ENCODE results near the gene C12orf43. TPM values are rescaled to one million over a fixed set of nuclear protein-coding genes. Genes with fewer than 3 reads are reported as not detected.

Gene C12orf43
- total RNA-seq, 1 experiment from 2014 or later: 14.8 TPM

DNA sequence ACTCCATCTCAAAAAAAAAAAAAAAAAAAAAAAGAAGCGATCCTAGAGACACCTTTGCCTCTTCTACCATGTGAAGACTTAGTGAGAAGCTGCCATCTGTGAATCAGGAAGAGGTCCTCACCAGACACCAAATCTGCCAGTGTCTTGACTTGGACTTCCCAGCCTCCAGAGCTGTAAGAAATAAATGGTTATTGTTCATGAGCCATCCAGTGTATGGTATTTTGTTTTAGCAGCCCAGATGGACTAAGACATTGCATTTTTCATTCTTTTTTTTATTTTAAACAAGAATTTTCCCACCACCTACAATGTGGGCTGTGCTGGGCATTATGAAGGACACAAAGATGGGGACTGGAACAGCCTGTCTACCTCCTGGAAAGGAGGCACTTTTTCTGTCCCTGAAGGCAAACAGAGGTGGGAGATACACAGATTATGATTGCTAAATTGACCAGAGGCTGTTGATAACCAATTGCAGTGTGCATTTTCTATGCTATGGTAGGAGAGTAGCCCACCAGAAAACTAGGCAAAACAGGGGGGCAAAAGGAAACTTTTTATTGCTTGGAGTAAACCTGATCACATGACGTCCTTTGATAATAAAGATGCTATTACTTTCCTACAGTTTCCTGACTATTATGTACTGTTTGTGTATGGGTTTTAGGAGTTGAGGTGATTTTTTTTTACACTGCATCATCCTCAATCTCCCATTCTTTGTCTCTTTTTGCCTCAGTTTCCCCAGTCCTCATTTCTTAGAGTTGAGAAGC is 2.8 kb upstream of the C12orf43 start:
- Histone ChIP-seq H3K9me3 (replicated peaks) (no peaks in the 10 kb centered on the region), H3K36me3 (no peaks in the 10 kb centered on the region), H3K4me3 (no peak overlapping the region), H3K4me1 (replicated peaks) (peaks cover 8% of the 10 kb centered on the region), H3K27me3 (replicated peaks) (no peaks in the 10 kb centered on the region), H3K27ac (no peak overlapping the region)
- no peak for DNase-seq (ENCODE audit: low read depth in 1 of 2, low spot score in 2 of 2)

DNA sequence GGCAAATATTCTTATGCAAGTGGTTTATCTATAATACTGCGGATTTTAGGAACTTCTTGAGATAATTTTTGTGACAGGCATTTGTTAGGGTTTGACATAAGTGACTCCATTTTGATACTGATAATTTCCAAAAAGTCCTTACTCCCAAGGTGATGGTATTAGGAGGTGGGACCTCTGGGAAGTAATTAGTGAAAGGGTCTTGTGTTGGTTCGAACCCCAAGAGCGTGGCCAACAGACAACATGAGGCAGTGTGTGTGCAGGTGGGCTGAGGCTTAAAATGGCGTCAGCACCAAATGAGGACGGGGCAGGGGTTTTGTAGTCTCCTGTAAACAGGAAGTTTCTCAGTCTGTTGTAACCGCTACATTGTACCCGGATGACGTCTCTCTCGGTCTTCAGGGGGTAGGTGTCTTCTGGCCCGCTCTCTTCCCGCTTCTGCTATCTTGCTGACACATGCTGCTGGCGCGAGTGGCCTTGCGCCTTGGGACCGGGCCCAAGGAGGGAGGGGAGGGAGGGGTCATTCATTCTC is 1.7 kb upstream of the C12orf43 start:
- no peak overlapping the region for H3K27ac ChIP-seq

DNA sequence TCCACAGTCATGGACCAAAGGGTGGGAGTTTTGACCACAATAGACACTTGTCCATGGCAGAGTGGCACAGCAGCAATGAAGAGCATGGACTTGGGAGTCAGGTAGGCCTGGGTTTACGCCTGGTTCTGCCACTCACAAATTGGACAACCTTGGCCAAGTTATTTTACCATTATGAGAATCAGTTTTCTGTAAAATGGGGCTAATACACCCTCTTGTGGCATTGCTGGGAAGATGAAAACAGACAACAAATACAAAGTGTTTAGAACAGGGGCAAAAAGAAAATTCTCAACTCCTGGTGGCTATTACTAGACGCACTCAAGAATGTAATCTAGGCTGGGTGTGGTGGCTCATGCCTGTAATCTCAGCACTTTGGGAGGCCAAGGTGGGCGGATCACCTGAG is 2.6 kb downstream of the C12orf43 start:
- Histone ChIP-seq H3K27me3 (replicated peaks) (no peaks in the 10 kb centered on the region), H3K27ac (no peak overlapping the region), H3K36me3 (peaks cover 25% of the 10 kb centered on the region), H3K4me3 (no peak overlapping the region), H3K4me1 (replicated peaks) (peaks cover 8% of the 10 kb centered on the region), H3K9me3 (replicated peaks) (no peaks in the 10 kb centered on the region)
- DNase-seq (ENCODE audit: low read depth in 1 of 2, low spot score in 2 of 2): no peak

More for the DNA sequence above, 1.7 kb upstream of the C12orf43 start:
- Histone ChIP-seq H3K9me3 (replicated peaks) (no peaks in the 10 kb centered on the region), H3K4me3 (no peak overlapping the region), H3K4me1 (replicated peaks) (peaks cover 8% of the 10 kb centered on the region), H3K36me3 (no peaks in the 10 kb centered on the region), H3K27me3 (replicated peaks) (no peaks in the 10 kb centered on the region)
- no peak for DNase-seq (ENCODE audit: low read depth in 1 of 2, low spot score in 2 of 2)

DNA sequence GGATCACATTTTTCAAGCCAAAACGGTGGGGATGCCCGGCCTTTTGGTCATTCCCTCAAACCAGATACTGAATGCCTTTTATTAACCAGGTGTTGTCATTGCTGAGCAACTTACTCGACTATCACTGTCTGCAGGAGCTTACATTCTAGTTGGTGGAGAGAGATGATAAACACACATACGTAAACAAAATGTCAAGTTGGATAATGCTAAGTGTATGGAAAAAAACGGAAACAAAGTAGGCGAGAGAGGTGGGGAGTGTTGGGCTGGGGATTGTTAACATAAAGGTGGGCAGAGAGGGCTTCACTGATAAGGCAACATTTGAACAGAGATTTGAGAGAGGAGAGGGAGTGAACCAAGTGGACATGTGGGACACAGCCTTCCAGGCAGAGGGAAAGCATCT is 4.5 kb downstream of the C12orf43 start:
- H3K4me1 ChIP-seq (replicated peaks): peaks cover 8% of the 10 kb centered on the region
- no peak overlapping the region for H3K27ac ChIP-seq
- no peak overlapping the region for H3K4me3 ChIP-seq
- no peaks in the 10 kb centered on the region for H3K9me3 ChIP-seq (replicated peaks)
- H3K36me3 ChIP-seq: peaks cover 30% of the 10 kb centered on the region
- no peak for DNase-seq (ENCODE audit: low read depth in 1 of 2, low spot score in 2 of 2)
- H3K27me3 ChIP-seq (replicated peaks): no peaks in the 10 kb centered on the region

DNA sequence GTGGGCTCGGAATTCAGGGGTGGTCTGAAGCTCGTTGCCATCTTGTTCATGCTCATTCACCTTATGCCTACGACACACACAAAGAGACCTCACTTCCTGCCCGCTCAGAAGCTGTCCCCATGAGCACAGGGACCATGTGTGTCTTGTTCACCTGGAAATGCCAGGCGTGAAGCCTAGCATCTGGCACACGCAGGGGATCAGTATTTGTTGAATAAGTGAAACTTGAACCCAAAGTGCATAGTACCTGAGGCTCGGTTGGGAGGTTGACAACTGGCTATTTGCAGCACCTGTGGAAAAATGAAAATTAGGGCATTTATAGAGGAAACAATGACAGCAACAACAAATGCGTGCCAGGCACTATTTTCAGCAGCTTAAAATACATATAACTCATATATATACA is 5.4 kb downstream of the C12orf43 start:
- Histone ChIP-seq H3K4me3 (no peak overlapping the region), H3K4me1 (replicated peaks) (peaks cover 8% of the 10 kb centered on the region), H3K9me3 (replicated peaks) (no peaks in the 10 kb centered on the region), H3K27me3 (replicated peaks) (no peaks in the 10 kb centered on the region), H3K27ac (no peak overlapping the region), H3K36me3 (peaks cover 33% of the 10 kb centered on the region)
- no peak for DNase-seq (ENCODE audit: low read depth in 1 of 2, low spot score in 2 of 2)

DNA sequence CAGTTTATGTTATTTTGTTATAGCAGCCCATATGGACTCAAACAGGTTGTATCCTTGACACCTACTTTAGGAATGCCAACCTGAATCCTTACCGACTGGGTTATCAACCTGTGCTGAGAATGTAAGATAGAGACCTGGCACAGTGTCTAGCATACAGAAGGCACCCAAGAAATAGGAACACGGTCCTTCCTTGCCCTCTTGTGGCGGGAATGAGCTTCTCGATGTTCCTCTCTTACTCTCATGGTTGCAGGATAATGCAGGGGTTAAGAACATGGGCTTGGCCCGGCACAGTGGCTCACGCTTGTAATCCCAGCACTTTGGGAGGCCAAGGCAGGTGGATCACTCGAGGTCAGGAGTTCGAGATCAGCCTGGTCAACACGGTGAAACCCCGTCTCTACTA is 6.5 kb downstream of the C12orf43 start:
- Histone ChIP-seq H3K9me3 (replicated peaks) (no peaks in the 10 kb centered on the region), H3K4me1 (replicated peaks) (no peaks in the 10 kb centered on the region), H3K4me3 (no peak overlapping the region), H3K27me3 (replicated peaks) (no peaks in the 10 kb centered on the region), H3K27ac (no peak overlapping the region), H3K36me3 (peaks cover 40% of the 10 kb centered on the region)
- peak in 1 of 2 experiments; percentile 18 for DNase-seq (ENCODE audit: low read depth in 1 of 2, low spot score in 2 of 2)

DNA sequence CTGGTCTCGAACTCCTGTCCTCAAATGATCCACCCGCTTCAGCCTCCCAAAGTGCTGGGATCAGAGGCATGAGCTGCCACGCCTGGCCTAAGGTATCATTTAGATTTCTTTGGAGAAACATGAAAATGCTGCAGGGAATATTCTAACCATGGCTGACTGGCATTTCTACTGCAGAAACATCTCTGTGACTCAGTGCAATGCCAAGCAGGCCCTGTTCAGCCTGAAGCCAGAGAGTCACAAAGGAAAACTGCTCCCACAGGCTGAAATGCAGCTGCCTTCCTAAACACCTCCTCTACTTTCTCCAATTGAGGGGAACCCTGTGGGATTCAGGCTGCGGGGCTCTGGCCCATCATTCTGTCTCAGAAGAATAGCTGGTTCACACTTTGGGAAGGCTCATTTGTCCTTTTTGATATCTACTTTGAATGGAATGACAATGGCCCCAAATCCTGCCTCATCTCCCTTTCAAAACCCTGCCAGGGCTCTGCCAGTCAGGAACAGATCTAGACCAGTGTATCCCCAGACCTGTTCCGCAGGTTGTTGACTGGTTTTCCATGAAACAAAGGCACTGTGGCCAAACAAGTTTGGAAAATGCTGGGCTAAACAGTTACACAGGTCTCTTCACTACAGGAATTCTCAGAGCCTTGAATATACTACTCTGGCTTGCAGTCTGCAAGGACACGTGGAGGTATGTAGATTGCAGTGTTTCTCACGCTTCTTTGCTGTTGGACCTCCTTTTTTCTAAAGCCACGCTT is 7.8 kb downstream of the C12orf43 start:
- Histone ChIP-seq H3K4me3 (no peak overlapping the region), H3K4me1 (replicated peaks) (no peaks in the 10 kb centered on the region), H3K9me3 (replicated peaks) (no peaks in the 10 kb centered on the region), H3K36me3 (peaks cover 52% of the 10 kb centered on the region), H3K27me3 (replicated peaks) (no peaks in the 10 kb centered on the region), H3K27ac (no peak overlapping the region)
- no peak for DNase-seq (ENCODE audit: low read depth in 1 of 2, low spot score in 2 of 2)

DNA sequence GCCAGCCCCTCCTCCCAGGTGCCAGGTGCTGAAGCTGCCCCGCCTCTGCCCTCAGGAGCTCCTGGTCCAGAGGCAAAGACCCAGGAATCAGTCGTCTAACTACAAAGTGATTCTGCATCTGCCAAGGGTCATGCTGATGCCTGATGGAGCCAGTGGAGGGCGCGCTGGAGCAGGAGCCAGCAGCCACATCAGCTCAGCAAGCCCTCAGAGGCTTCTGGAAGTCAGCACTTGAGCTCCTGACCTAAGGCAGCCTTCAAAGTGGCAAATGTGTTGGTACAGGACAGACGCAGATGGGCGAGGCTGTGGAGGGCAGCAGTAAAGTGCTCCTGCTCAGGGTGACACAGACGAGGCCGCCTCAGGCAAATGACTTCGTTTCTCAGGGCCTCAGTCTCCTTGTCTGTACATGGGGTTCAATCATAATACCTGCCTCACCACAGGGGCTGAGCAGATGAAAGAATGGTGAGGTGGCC is 10.9 kb downstream of the C12orf43 start:
- Histone ChIP-seq H3K27me3 (replicated peaks) (no peaks in the 10 kb centered on the region), H3K4me1 (replicated peaks) (no peaks in the 10 kb centered on the region), H3K9me3 (replicated peaks) (no peaks in the 10 kb centered on the region), H3K27ac (no peak overlapping the region), H3K4me3 (no peak overlapping the region), H3K36me3 (peaks cover 52% of the 10 kb centered on the region)
- no peak for DNase-seq (ENCODE audit: low read depth in 1 of 2, low spot score in 2 of 2)

DNA sequence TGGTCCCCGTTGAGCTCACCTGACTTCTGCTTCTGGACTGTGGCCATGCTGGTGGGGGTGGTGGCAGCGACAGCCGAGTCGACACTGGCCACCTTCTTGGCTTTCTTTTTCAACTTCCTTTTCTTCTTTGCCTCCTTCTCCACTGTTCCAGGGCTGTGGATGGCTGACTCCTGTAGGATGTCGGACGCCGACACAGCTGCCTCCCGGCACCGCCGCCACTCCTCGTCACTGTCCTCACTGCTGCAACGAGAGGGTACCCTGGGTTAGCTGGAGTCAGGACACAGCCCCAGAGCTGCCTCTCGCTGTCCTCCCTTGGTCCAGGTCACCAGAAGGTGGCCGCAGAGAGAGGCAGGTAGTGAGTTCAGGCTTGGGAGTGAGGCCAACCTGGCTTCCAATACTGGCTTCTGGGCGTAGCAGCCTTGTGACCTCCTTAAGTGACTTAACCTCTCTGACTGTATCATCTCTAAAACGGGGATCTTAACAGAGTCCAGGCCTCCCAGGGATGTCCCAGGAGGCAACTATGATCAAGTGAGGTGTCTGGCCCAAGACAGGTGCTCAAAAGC is 12.0 kb downstream of the C12orf43 start:
- no peaks in the 10 kb centered on the region for H3K27me3 ChIP-seq (replicated peaks)
- DNase-seq (ENCODE audit: low read depth in 1 of 2, low spot score in 2 of 2): no peak
- H3K4me1 ChIP-seq (replicated peaks): no peaks in the 10 kb centered on the region
- H3K4me3 ChIP-seq: no peak overlapping the region
- no peaks in the 10 kb centered on the region for H3K9me3 ChIP-seq (replicated peaks)
- peaks cover 42% of the 10 kb centered on the region for H3K36me3 ChIP-seq
- H3K27ac ChIP-seq: no peak overlapping the region

DNA sequence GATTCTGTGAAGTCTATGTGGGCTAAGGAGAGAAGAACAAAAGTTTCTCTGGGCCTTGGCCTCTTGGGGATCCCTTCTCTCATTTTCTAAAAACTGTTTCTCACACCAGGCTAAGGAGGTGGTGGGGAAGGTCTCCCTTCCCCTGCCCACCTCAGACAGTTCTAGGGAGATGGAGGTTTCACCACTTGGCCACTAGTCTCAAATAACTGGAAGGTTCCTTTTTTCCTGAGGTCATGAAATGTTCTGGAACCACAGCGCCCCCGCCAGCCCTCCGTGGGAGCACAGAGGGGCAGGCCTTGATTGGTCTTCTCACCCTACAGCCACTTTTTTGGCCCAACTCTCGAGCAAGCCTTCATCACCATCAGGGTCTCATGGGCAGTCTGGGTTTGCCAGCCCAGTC is 12.6 kb downstream of the C12orf43 start:
- DNase-seq (ENCODE audit: low read depth in 1 of 2, low spot score in 2 of 2): no peak
- H3K4me1 ChIP-seq (replicated peaks): no peaks in the 10 kb centered on the region
- H3K27ac ChIP-seq: no peak overlapping the region
- no peaks in the 10 kb centered on the region for H3K27me3 ChIP-seq (replicated peaks)
- H3K9me3 ChIP-seq (replicated peaks): no peaks in the 10 kb centered on the region
- H3K36me3 ChIP-seq: peaks cover 37% of the 10 kb centered on the region
- H3K4me3 ChIP-seq: no peak overlapping the region

DNA sequence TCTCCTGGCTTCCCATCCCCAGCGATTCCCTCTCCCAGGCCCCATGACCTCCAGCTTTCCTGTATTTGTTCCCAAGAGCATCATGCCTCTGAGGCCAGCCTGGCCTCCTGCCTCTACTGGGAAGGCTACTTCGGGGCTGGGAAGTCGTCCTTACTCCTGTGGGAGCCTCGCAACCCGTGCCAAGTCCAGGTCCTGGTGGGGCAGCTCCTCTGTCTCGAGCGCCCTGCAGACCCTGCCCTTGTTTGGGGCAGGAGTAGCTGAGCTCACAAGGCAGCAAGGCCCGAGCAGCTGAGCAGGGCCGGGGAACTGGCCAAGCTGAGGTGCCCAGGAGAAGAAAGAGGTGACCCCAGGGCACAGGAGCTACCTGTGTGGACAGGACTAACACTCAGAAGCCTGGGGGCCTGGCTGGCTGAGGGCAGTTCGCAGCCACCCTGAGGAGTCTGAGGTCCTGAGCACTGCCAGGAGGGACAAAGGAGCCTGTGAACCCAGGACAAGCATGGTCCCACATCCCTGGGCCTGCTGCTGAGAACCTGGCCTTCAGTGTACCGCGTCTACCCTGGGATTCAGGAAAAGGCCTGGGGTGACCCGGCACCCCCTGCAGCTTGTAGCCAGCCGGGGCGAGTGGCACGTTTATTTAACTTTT is 14.3 kb downstream of the C12orf43 start:
- Histone ChIP-seq H3K4me1 (replicated peaks) (no peaks in the 10 kb centered on the region), H3K36me3 (peaks cover 32% of the 10 kb centered on the region), H3K27ac (no peak overlapping the region), H3K4me3 (no peak overlapping the region), H3K9me3 (replicated peaks) (no peaks in the 10 kb centered on the region), H3K27me3 (replicated peaks) (no peaks in the 10 kb centered on the region)
- no peak for DNase-seq (ENCODE audit: low read depth in 1 of 2, low spot score in 2 of 2)

DNA sequence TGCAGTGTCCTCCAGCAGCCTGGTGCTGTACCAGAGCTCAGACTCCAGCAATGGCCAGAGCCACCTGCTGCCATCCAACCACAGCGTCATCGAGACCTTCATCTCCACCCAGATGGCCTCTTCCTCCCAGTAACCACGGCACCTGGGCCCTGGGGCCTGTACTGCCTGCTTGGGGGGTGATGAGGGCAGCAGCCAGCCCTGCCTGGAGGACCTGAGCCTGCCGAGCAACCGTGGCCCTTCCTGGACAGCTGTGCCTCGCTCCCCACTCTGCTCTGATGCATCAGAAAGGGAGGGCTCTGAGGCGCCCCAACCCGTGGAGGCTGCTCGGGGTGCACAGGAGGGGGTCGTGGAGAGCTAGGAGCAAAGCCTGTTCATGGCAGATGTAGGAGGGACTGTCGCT is 15.2 kb downstream of the C12orf43 start:
- no peaks in the 10 kb centered on the region for H3K9me3 ChIP-seq (replicated peaks)
- H3K27me3 ChIP-seq (replicated peaks): no peaks in the 10 kb centered on the region
- no peaks in the 10 kb centered on the region for H3K4me1 ChIP-seq (replicated peaks)
- no peak for DNase-seq (ENCODE audit: low read depth in 1 of 2, low spot score in 2 of 2)
- H3K4me3 ChIP-seq: no peak overlapping the region
- peaks cover 31% of the 10 kb centered on the region for H3K36me3 ChIP-seq
- no peak overlapping the region for H3K27ac ChIP-seq

DNA sequence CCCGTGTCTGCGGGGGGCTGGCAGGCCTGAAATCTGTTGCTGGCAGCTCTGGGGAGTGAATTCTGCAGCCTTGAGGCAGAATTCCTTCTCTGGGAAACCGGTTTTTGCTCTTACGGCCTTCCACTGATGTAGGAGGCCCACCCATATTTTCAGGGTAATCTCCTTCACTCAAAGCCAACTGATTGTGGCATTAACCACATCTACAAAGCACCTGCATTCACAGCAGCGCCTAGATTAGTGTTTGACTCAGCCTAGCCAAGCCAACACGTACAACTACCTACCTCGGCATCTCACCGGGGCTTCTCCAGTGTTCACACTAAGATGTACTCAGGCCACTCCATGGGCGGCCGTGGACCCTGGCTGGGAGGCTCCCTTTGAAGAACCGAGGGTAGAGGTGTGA is 15.8 kb downstream of the C12orf43 start:
- DNase-seq (ENCODE audit: low read depth in 1 of 2, low spot score in 2 of 2): no peak
- Histone ChIP-seq H3K9me3 (replicated peaks) (no peaks in the 10 kb centered on the region), H3K4me3 (no peak overlapping the region), H3K27me3 (replicated peaks) (no peaks in the 10 kb centered on the region), H3K4me1 (replicated peaks) (no peaks in the 10 kb centered on the region), H3K36me3 (peaks cover 25% of the 10 kb centered on the region), H3K27ac (no peak overlapping the region)

Measured in SJSA1 (cell line).